Neutrophil (primary cell): Measurements from ENCODE around the gene TRPM5.

ENCODE experiments used
- H3K27ac ChIP-seq: fragments of 200-600 bp; sonication (generic); 2 replicates; pipeline ENCODE4 v1.5.1; 2016; ENCODE audit warnings: mild to moderate bottlenecking, moderate library complexity
- H3K27me3 ChIP-seq: fragments of 200-600 bp; sonication (generic); 2 replicates; pipeline ENCODE4 v1.6.0; 2016; ENCODE audit warnings: mild to moderate bottlenecking
- H3K36me3 ChIP-seq: fragments of 200-600 bp; sonication (generic); 2 replicates; pipeline ENCODE4 v1.5.1; 2017
- H3K4me1 ChIP-seq, 2 experiments: fragments of 200-600 bp in 1 of 2; sonication (generic) in 1 of 2; 1 replicate in 1 of 2; 2 replicates in 1 of 2; pipeline versions ENCODE4 v1.5.1 to v1.6.1; 2013 to 2016; ENCODE audit warnings: low read depth in 1 of 2, low read length in 1 of 2, mild to moderate bottlenecking in 1 of 2, moderate library complexity in 1 of 2; ENCODE audit not compliant: control insufficient read depth in 1 of 2, insufficient read depth in 1 of 2
- H3K4me3 ChIP-seq, 2 experiments: fragments of 200-600 bp in 1 of 2; sonication (generic) in 1 of 2; 1 replicate in 1 of 2; 2 replicates in 1 of 2; pipeline ENCODE4 v1.5.1; 2013 to 2016; ENCODE audit warnings: low read depth in 1 of 2, low read length in 1 of 2, mild to moderate bottlenecking in 1 of 2, moderate library complexity in 1 of 2
- H3K9me3 ChIP-seq: fragments of 200-600 bp; sonication (generic); 2 replicates; pipeline ENCODE4 v1.5.1; 2016
- TF ChIP-seq, protein P1 (sequence below): fragments of 200-600 bp; sonication (generic); IDR thresholded peaks from 2 replicates; pipeline ENCODE4 v1.5.1; 2016; ENCODE audit warnings: antibody characterized with exemption

The TRPM5 gene

DNA sequence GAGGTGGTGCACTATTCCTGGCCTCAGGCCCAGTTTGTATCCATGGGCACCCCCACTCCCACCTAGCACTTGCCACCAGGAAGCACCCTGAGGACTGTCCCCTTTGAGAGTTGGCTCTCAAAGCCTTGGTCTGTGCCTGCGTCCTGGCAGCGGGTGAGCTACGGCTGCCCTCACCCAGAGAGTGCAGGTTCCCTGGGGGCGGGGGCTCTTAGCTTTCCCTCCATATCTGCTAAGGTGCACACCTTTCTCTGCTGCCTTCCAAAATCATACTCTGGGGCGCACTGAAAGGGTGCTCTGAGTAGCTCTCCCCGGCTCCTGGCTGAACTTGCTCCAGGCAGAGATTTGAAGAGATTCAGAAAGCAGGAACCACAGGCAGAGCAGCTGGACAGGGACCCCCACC lies 7.6 kb upstream of the TRPM5 start:
- peaks cover 20 to 22% of the 10 kb centered on the region in 2 experiments for H3K4me1 ChIP-seq
- peaks cover 12% of the 10 kb centered on the region for H3K27me3 ChIP-seq
- no peaks in the 10 kb centered on the region for H3K9me3 ChIP-seq
- H3K36me3 ChIP-seq = peaks cover 6% of the 10 kb centered on the region
- TF ChIP-seq, protein P1, sequence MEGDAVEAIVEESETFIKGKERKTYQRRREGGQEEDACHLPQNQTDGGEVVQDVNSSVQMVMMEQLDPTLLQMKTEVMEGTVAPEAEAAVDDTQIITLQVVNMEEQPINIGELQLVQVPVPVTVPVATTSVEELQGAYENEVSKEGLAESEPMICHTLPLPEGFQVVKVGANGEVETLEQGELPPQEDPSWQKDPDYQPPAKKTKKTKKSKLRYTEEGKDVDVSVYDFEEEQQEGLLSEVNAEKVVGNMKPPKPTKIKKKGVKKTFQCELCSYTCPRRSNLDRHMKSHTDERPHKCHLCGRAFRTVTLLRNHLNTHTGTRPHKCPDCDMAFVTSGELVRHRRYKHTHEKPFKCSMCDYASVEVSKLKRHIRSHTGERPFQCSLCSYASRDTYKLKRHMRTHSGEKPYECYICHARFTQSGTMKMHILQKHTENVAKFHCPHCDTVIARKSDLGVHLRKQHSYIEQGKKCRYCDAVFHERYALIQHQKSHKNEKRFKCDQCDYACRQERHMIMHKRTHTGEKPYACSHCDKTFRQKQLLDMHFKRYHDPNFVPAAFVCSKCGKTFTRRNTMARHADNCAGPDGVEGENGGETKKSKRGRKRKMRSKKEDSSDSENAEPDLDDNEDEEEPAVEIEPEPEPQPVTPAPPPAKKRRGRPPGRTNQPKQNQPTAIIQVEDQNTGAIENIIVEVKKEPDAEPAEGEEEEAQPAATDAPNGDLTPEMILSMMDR = no peak
- H3K27ac ChIP-seq = no peak overlapping the region
- no peak overlapping the region for H3K4me3 ChIP-seq

- TF ChIP-seq, protein P1 = no peak
- H3K4me1 ChIP-seq = peaks cover 25 to 28% of the 10 kb centered on the region in 2 experiments
Measured at GRCh38 chr11:2451336-2451735, 7.0 kb upstream of the TRPM5 start.

DNA sequence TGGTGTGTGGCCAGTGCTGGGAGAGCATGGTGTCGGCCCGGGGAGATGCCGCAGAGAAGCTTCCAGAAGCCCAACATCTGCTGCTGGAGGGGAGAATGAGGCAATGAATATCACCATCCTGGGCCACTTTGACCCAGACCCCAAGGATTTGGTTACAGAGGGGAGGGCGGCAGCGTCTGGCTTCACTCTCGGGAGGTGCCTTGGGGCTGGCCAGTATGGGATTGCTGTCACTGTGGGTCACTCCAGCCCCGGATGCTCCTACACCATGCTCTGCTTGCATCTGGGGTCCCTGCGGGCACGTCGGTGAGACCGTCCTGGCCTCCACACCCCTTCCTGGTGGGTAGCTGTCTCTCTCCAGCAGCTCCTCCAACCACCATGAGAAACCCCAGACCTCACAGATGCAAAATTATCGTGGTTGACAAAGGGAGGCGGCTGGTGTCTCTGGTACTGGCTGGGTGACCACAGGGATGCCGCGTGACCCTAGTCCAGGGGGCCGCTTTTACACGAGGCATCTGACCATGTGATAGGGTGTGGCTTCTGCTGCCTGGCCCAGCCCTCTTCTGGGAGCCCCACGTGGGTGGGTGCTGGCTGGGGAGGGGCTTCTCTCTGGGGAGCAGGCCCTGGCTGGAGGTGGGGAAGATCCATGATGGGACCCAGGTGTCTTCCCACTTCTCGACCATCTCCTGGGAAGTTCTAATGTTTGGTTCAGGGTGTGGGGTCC lies 6.2 kb upstream of the TRPM5 start:
- Histone ChIP-seq H3K4me1 (peaks cover 34 to 37% of the 10 kb centered on the region in 2 experiments), H3K4me3 (no peak overlapping the region), H3K9me3 (no peaks in the 10 kb centered on the region), H3K36me3 (peaks cover 6% of the 10 kb centered on the region), H3K27me3 (peaks cover 12% of the 10 kb centered on the region), H3K27ac (no peak overlapping the region)
- TF ChIP-seq, protein P1 = no peak

More at GRCh38 chr11:2451336-2451735, 7.0 kb upstream of the TRPM5 start:
- Histone ChIP-seq H3K36me3 (peaks cover 6% of the 10 kb centered on the region), H3K9me3 (no peaks in the 10 kb centered on the region), H3K27me3 (peaks cover 12% of the 10 kb centered on the region), H3K4me3 (no peak overlapping the region), H3K27ac (no peak overlapping the region)

DNA sequence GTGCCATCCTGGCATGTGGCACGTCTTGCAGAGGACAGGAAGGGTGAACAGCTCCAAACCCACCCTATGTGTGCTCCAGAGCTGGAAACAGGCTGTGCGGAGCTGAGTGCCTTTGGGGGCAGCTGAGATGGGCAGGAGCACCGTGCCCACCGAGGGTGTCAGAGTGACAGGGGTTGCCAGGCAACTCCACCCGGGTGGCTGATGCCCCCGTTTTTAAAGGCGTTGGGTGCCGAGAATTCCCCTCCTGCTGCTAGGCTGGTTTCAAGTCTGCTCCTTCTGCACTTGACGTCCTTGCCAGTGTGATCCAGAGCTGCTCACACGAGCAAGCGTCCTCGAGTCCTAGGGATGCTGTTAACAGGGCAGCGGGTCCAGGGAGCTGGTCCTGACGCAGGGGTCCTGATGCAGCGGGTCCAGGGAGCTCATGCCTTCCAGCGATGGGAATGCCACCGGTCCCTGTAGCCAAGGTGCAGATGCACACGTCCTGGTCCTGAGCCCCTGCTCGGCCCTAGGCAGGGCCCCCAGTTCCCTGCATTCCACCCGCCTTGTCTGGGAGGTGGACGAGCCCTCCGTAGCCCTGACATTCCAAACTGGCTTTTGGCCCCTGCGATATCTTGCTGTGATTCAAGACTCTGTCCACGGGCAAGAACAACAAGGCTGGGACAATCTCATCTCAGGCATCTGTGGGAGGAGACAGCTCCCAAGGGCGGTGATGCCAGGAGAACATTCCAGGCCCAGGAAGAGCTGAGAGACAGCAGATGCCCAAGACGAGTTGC lies 5.4 kb upstream of the TRPM5 start:
- Histone ChIP-seq H3K27me3 (peaks cover 12% of the 10 kb centered on the region), H3K4me1 (peaks cover 37 to 39% of the 10 kb centered on the region in 2 experiments), H3K27ac (no peak overlapping the region), H3K4me3 (no peak overlapping the region), H3K36me3 (peaks cover 6% of the 10 kb centered on the region), H3K9me3 (no peaks in the 10 kb centered on the region)
- TF ChIP-seq, protein P1 = no peak

GRCh38 chr11:2448661-2449547 lies 4.6 kb upstream of the TRPM5 start:
- Histone ChIP-seq H3K36me3 (peaks cover 6% of the 10 kb centered on the region), H3K9me3 (no peaks in the 10 kb centered on the region), H3K4me1 (peaks cover 42 to 43% of the 10 kb centered on the region in 2 experiments), H3K27ac (peak overlapping the region; percentile 93), H3K27me3 (peaks cover 18% of the 10 kb centered on the region), H3K4me3 (no peak overlapping the region)
- TF ChIP-seq, protein P1 = no peak
